ENCODE measurements around the gene MFSD12. TPM values are rescaled to one million over a fixed set of nuclear protein-coding genes. Genes with fewer than 3 reads are reported as not detected.

The MFSD12 gene
- total and polyA plus RNA-seq, 2 experiments from 2014 or later: 44.7 to 57.7 TPM

DNA sequence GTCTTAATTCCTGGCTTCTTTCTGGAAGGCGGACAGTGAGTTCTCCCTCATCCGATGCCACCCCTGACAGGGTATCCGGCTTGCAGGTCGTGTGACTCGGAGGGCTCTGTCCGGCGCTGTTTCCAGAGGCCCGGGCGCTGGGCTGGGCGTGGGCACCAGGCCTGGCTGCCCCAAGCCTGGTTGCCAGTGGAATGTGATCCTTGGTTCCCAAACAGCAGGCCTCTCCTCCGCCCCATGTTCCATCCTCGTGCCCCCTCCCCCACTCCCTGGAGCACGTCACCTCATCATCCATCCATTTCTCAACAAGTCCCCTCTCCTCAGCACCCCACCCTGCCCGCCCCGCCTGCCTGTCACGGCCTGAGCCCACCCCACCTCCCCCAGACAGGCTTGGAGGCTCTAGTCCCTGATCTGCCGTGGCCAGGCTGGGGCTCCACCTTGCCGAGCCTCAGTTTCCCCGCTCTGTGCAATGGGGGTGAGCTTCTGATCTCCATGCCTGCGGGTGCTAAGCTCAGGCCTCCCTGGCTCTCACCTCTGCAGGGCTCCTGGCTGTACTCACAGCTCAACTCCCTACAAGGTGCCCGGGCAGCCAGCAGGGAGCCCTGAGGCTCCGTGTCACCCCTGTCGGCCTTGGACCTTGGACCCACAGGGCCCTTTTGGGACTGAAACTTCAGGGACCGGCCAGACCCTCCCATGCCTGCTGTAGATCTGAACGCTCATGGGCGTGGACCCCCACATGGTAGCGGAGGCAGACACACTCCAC is 47.0 kb upstream of the MFSD12 start:
- Histone ChIP-seq H3K4me2 (no peak overlapping the region), H4K20me1 (ENCODE audit: insufficient read depth, poor library complexity, severe bottlenecking) (no peaks in the 10 kb centered on the region), H3K9me2 (replicated peaks; ENCODE audit: insufficient read depth) (no peaks in the 10 kb centered on the region), H2AFZ (no peak overlapping the region), H3K36me3 (replicated peaks; ENCODE audit: insufficient read depth, low read depth) (no peaks in the 10 kb centered on the region), H3K27ac (no peak overlapping the region), H3K9me3 (ENCODE audit: low read depth) (no peaks in the 10 kb centered on the region), H3K4me3 (no peak overlapping the region), H3K27me3 (peaks cover 27% of the 10 kb centered on the region), H3K4me1 (ENCODE audit: insufficient read depth) (peaks cover 17% of the 10 kb centered on the region), H3K79me2 (no peaks in the 10 kb centered on the region)
- TF ChIP-seq EZH2phosphoT487 (IDR thresholded peaks at IDR 0.05; ENCODE audit: low read depth, severe bottlenecking, unreplicated experiment) (no peak), EZH2 (IDR thresholded peaks at IDR 0.05; ENCODE audit: borderline replicate concordance) (no peak)
- TF ChIP-seq, protein P1, sequence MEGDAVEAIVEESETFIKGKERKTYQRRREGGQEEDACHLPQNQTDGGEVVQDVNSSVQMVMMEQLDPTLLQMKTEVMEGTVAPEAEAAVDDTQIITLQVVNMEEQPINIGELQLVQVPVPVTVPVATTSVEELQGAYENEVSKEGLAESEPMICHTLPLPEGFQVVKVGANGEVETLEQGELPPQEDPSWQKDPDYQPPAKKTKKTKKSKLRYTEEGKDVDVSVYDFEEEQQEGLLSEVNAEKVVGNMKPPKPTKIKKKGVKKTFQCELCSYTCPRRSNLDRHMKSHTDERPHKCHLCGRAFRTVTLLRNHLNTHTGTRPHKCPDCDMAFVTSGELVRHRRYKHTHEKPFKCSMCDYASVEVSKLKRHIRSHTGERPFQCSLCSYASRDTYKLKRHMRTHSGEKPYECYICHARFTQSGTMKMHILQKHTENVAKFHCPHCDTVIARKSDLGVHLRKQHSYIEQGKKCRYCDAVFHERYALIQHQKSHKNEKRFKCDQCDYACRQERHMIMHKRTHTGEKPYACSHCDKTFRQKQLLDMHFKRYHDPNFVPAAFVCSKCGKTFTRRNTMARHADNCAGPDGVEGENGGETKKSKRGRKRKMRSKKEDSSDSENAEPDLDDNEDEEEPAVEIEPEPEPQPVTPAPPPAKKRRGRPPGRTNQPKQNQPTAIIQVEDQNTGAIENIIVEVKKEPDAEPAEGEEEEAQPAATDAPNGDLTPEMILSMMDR (IDR thresholded peaks at IDR 0.05; ENCODE audit: poor library complexity): no peak
- DNase-seq (ENCODE audit: low spot score): no peak
- 84% methylated on average over 19 of the region's 27 CpGs for WGBS (ENCODE audit: low lambda C conversion rate, missing lambda C conversion rate)

DNA sequence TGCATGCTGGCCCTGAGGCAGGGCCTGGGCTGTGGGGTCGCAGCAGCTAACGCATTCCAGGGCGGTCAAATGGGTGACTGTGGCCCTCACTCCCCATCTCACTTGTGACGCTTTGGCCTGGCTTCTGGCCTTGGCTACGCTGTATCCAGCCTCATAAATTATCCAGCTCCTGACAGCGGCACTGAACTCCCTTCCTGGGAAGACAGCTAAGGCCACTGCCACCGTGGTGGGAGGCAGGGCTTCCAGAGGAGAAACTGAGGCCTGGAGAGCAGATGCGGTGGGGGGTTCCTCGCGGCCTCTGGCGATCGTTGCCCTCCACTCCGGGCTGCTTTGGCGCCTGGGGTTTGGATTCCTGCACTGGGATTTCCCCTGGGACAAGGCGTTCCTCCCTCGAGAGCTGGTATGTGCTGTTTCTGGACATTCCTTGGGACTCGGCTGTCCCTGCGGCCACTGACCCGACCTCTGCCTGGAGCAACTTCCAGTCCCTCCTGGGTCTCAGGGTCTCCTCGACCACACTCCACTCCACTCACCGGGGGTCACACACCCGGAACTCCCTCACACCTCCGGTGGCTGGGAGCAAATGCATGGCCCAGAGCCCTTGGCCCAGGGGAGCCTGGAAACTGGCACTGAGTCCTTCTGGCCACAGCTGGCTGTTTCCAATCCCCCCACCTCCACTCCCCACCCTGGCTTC is 45.9 kb upstream of the MFSD12 start:
- Histone ChIP-seq H3K27me3 (peaks cover 27% of the 10 kb centered on the region), H3K4me2 (no peak overlapping the region), H2AFZ (no peak overlapping the region), H3K4me3 (no peak overlapping the region), H3K27ac (no peak overlapping the region), H3K79me2 (no peaks in the 10 kb centered on the region), H3K9me3 (ENCODE audit: low read depth) (no peaks in the 10 kb centered on the region), H4K20me1 (ENCODE audit: insufficient read depth, poor library complexity, severe bottlenecking) (no peaks in the 10 kb centered on the region), H3K4me1 (ENCODE audit: insufficient read depth) (peaks cover 17% of the 10 kb centered on the region), H3K36me3 (replicated peaks; ENCODE audit: insufficient read depth, low read depth) (no peaks in the 10 kb centered on the region), H3K9me2 (replicated peaks; ENCODE audit: insufficient read depth) (no peaks in the 10 kb centered on the region)
- TF ChIP-seq, protein P1 (IDR thresholded peaks at IDR 0.05; ENCODE audit: poor library complexity): no peak
- TF ChIP-seq EZH2 (IDR thresholded peaks at IDR 0.05; ENCODE audit: borderline replicate concordance) (no peak), EZH2phosphoT487 (IDR thresholded peaks at IDR 0.05; ENCODE audit: low read depth, severe bottlenecking, unreplicated experiment) (no peak)
- DNase-seq (ENCODE audit: low spot score): no peak
- WGBS (ENCODE audit: low lambda C conversion rate, missing lambda C conversion rate): 75% methylated on average over 23 of the region's 23 CpGs

DNA sequence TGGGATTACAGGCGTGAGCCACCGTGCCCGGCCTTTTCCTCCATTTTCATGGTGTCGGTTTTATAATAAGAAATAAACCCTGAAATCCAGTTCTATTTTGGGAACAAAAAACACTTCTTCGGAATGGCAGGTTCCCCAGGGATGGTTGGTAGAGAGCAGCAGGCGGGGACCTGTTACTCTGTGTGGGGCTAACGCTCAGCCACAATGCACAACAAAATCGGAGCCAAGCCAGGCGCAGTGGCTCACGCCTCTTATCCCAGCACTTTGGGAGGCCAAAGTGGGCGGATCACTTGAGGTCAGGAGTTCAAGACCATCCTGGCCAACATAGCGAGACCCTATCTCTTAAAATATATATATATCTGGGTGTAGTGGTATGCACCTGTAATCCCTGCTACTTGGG is 43.6 kb upstream of the MFSD12 start:
- DNase-seq (ENCODE audit: low spot score): no peak
- Histone ChIP-seq H3K4me1 (ENCODE audit: insufficient read depth) (peaks cover under 1% of the 10 kb centered on the region), H4K20me1 (ENCODE audit: insufficient read depth, poor library complexity, severe bottlenecking) (no peaks in the 10 kb centered on the region), H3K4me3 (no peak overlapping the region), H3K27ac (no peak overlapping the region), H2AFZ (no peak overlapping the region), H3K9me3 (ENCODE audit: low read depth) (no peaks in the 10 kb centered on the region), H3K79me2 (no peaks in the 10 kb centered on the region), H3K9me2 (replicated peaks; ENCODE audit: insufficient read depth) (no peaks in the 10 kb centered on the region), H3K27me3 (peaks cover 12% of the 10 kb centered on the region), H3K36me3 (replicated peaks; ENCODE audit: insufficient read depth, low read depth) (no peaks in the 10 kb centered on the region), H3K4me2 (no peak overlapping the region)
- whole genome bisulfite sequencing (ENCODE audit: low lambda C conversion rate, missing lambda C conversion rate): 93% methylated on average over 12 of the region's 12 CpGs
- TF ChIP-seq EZH2 (IDR thresholded peaks at IDR 0.05; ENCODE audit: borderline replicate concordance): no peak
- no peak for TF ChIP-seq EZH2phosphoT487 (IDR thresholded peaks at IDR 0.05; ENCODE audit: low read depth, severe bottlenecking, unreplicated experiment)
- TF ChIP-seq, protein P1 (IDR thresholded peaks at IDR 0.05; ENCODE audit: poor library complexity): no peak
